BLaER1 treated with 17β-estradiol and CSF1 and Interleukin-3, amounts not matched to agents 10 nM and 100 nM (cell line): Measurements from ENCODE around the gene DTX3.
"Not testable (repeated sequence)": the region's sequence is repeated elsewhere in the genome, so short reads cannot be mapped to it uniquely, and the experiment has no call there.

Experiments used
- H3K27ac ChIP-seq, 11 experiments: shearing (Covaris generic); formaldehyde crosslinking; 2 replicates each; pipeline ENCODE4 v1.8.1; 2022
- H3K27me3 ChIP-seq, 11 experiments: shearing (Covaris generic); formaldehyde crosslinking; 2 replicates each; pipeline ENCODE4 v1.8.1; 2022
- H3K36me3 ChIP-seq, 11 experiments: shearing (Covaris generic); formaldehyde crosslinking; 2 replicates each; pipeline ENCODE4 v1.8.1; 2022
- H3K4me1 ChIP-seq, 10 experiments: shearing (Covaris generic); formaldehyde crosslinking; 2 replicates each; pipeline ENCODE4 v1.8.1; 2022
- H3K4me2 ChIP-seq, 11 experiments: shearing (Covaris generic); formaldehyde crosslinking; 2 replicates each; pipeline ENCODE4 v1.8.1; 2022
- H3K4me3 ChIP-seq, 10 experiments: shearing (Covaris generic); formaldehyde crosslinking; 2 replicates each; pipeline ENCODE4 v1.8.1; 2022
- H3K9ac ChIP-seq, 11 experiments: shearing (Covaris generic); formaldehyde crosslinking; 2 replicates each; pipeline ENCODE4 v1.8.1; 2022
- H3K9me3 ChIP-seq, 11 experiments: shearing (Covaris generic); formaldehyde crosslinking; replicated peaks in 1 of 11; 2 replicates each; pipeline ENCODE4 v1.8.1; 2022
- H4K20me1 ChIP-seq, 11 experiments: shearing (Covaris generic); formaldehyde crosslinking; 2 replicates each; pipeline ENCODE4 v1.8.1; 2022
- Cebpa-rat ChIP-seq, 11 experiments: shearing (Covaris generic); IDR thresholded peaks; 2 replicates each; pipeline ENCODE4 v1.8.1; 2022

The DTX3 gene

DNA sequence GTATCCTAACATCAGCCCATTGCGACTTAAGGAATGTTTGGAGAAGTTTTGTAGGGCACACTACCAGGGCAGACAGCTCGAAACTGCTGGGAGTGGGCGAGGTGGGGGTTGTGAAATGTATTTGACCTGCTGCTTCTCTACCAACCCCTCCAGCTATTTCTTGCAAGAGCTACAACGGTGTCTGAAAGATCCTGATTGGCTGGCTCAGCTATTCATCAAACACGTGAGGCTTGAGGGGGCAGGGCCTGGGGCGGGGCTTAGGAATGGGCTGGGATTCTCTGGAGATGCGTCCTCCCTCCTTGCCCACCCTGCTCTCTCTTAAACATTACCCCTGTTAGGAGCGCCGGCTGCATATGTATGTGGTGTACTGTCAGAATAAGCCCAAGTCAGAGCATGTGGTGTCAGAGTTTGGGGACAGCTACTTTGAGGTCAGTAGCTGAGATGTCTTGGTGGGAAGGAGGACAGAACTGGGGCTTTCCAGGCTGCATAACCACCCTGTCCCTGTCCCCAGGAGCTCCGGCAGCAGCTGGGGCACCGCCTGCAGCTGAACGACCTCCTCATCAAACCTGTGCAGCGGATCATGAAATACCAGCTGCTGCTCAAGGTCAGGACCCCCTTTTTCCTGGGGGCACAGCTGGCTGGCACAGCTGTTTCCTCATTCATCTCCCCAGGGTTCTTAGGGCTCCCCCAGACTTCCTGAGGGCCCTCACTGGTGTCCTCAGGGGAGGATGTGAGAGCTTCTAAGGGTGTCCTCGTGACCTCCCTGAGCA is 9.7 kb downstream of the DTX3 start:
- Histone ChIP-seq H3K4me1 (peaks cover 23 to 67% (median 61%) of the 10 kb centered on the region in 10 experiments), H4K20me1 (peaks cover 0 to 4% (median 0%) of the 10 kb centered on the region in 11 experiments; a peak in 1 of 22 replicates), H3K4me3 (peak overlapping the region in 7 of 10 experiments; percentile 20 to 51 (median 34); a peak in 12 of 20 replicates), H3K27me3 (peaks cover 32 to 46% (median 37%) of the 10 kb centered on the region in 11 experiments), H3K9me3 (peaks cover 0 to 7% (median 0%) of the 10 kb centered on the region in 11 experiments; a peak in 2 of 22 replicates), H3K27ac (peak overlapping the region in 8 of 11 experiments; percentile 45 to 90 (median 76); a peak in 16 of 22 replicates), H3K36me3 (0 out of 22 replicates have a peak, but pooled peaks cover 0 to 4% (median 0%) of the 10 kb centered on the region in 11 experiments), H3K4me2 (peak overlapping the region; percentile 59 to 99 (median 85)), H3K9ac (peak overlapping the region in 7 of 11 experiments; percentile 7 to 76 (median 68); a peak in 10 of 22 replicates)
- 0 out of 22 replicates have a peak, but pooled peaks of 1 of the 11 experiments have one; percentile 12 for TF ChIP-seq Cebpa-rat (IDR thresholded peaks at IDR 0.05)

DNA sequence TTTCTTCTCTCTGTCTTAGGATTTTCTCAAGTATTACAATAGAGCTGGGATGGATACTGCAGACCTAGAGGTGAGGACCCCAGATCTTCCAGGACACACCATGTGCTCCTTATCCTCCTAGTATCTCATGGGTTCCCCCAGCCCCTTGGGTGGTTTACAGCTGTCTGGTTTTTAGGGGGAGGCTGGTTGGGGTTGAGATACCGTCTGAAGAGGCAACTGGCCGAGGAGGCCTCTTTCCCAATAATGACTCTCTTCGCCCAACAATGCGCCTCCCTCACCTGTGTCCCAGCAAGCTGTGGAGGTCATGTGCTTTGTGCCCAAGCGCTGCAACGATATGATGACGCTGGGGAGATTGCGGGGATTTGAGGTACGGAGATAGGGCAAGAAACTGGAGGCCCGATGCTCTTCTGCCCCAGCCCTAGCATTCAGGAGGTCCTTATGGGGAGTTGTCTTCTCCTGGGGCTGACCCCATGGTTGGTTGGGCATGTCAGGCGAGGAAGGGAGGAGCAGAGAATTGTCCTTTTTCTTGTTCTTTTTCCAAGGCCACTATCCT is 10.4 kb downstream of the DTX3 start:
- Histone ChIP-seq H3K4me1 (peaks cover 23 to 67% (median 61%) of the 10 kb centered on the region in 10 experiments), H4K20me1 (peaks cover 0 to 10% (median 1%) of the 10 kb centered on the region in 11 experiments; a peak in 9 of 22 replicates), H3K4me3 (peak overlapping the region in 7 of 10 experiments; percentile 9 to 51 (median 23); a peak in 8 of 20 replicates), H3K27ac (peak overlapping the region in 8 of 11 experiments; percentile 45 to 90 (median 76); a peak in 17 of 22 replicates), H3K9me3 (peaks cover 0 to 7% (median 0%) of the 10 kb centered on the region in 11 experiments; a peak in 2 of 22 replicates), H3K9ac (peak overlapping the region in 7 of 11 experiments; percentile 7 to 76 (median 68); a peak in 10 of 22 replicates), H3K36me3 (0 out of 22 replicates have a peak, but pooled peaks cover 0 to 4% (median 0%) of the 10 kb centered on the region in 11 experiments), H3K27me3 (peaks cover 38 to 49% (median 41%) of the 10 kb centered on the region in 11 experiments), H3K4me2 (peak overlapping the region; percentile 59 to 99 (median 85))
- TF ChIP-seq Cebpa-rat (IDR thresholded peaks at IDR 0.05): no peak; a peak in 1 of 22 replicates

GRCh38 chr12:57615637-57616036 is 11.0 kb downstream of the DTX3 start:
- Histone ChIP-seq H4K20me1 (peaks cover 0 to 16% (median 7%) of the 10 kb centered on the region in 11 experiments; a peak in 12 of 22 replicates), H3K27me3 (peaks cover 38 to 49% (median 41%) of the 10 kb centered on the region in 11 experiments), H3K36me3 (0 out of 22 replicates have a peak, but pooled peaks cover 0 to 4% (median 0%) of the 10 kb centered on the region in 11 experiments), H3K4me2 (peak overlapping the region; percentile 4 to 99 (median 85); a peak in 20 of 22 replicates), H3K4me1 (peaks cover 23 to 67% (median 57%) of the 10 kb centered on the region in 10 experiments), H3K27ac (peak overlapping the region in 8 of 11 experiments; percentile 45 to 90 (median 76); a peak in 12 of 22 replicates), H3K9me3 (peaks cover 0 to 7% (median 0%) of the 10 kb centered on the region in 11 experiments; a peak in 2 of 22 replicates), H3K4me3 (peak overlapping the region in 3 of 10 experiments; percentile 19 to 51 (median 46); a peak in 2 of 20 replicates), H3K9ac (peak overlapping the region in 4 of 11 experiments; percentile 68 to 76 (median 74); a peak in 8 of 22 replicates)
- TF ChIP-seq Cebpa-rat (IDR thresholded peaks at IDR 0.05): no peak

GRCh38 chr12:57616383-57617101 is 11.9 kb downstream of the DTX3 start:
- peak overlapping the region in 4 of 11 experiments; percentile 85 to 90 (median 86); a peak in 7 of 22 replicates for H3K27ac ChIP-seq
- H4K20me1 ChIP-seq: peaks cover 0 to 25% (median 16%) of the 10 kb centered on the region in 11 experiments; a peak in 13 of 22 replicates
- H3K4me1 ChIP-seq: peaks cover 28 to 68% (median 62%) of the 10 kb centered on the region in 10 experiments
- H3K9ac ChIP-seq: no peak overlapping the region
- no peak overlapping the region for H3K4me3 ChIP-seq
- H3K27me3 ChIP-seq: peaks cover 41 to 51% (median 44%) of the 10 kb centered on the region in 11 experiments
- no peak for TF ChIP-seq Cebpa-rat (IDR thresholded peaks at IDR 0.05)
- H3K9me3 ChIP-seq: peaks cover 0 to 7% (median 0%) of the 10 kb centered on the region in 11 experiments; a peak in 2 of 22 replicates
- H3K36me3 ChIP-seq: 0 out of 22 replicates have a peak, but pooled peaks cover 0 to 4% (median 0%) of the 10 kb centered on the region in 11 experiments
- peak overlapping the region in 9 of 11 experiments; percentile 78 to 99 (median 95); a peak in 18 of 22 replicates for H3K4me2 ChIP-seq

DNA sequence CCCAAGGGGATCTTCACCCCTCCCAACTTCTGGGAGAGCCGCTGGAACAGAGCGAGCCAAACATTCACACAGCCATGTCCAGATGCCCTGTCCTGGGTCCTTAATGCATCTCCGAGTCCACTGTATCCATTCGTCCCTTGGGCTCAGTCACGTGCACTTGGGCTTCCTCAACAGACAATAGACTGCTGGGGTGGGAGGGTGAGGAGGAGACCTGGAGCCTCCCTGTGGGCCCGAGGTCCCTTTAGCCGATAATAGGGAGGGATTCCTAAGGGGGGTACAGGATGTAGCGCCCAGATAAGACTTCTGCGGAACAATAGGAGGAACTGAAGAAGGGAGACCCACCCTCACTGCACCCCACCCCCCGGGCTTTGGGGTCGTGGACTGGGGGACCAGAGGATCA is 13.3 kb downstream of the DTX3 start:
- peaks cover 30 to 58% (median 53%) of the 10 kb centered on the region in 10 experiments for H3K4me1 ChIP-seq

GRCh38 chr12:57618431-57618830 is 13.8 kb downstream of the DTX3 start:
- H3K9me3 ChIP-seq, H3K4me3 ChIP-seq, H3K9ac ChIP-seq, H3K27ac ChIP-seq, H3K36me3 ChIP-seq: not testable (repeated sequence)
- peaks cover 29 to 53% (median 48%) of the 10 kb centered on the region in 10 experiments for H3K4me1 ChIP-seq
- H3K27me3 ChIP-seq: peaks cover 60 to 68% (median 63%) of the 10 kb centered on the region in 11 experiments
- peaks cover 0 to 34% (median 17%) of the 10 kb centered on the region in 11 experiments; a peak in 13 of 22 replicates for H4K20me1 ChIP-seq
- H3K4me2 ChIP-seq: peak overlapping the region in 2 of 11 experiments; percentile 5 to 28; a peak in 2 of 22 replicates

More for the DNA sequence above, 13.3 kb downstream of the DTX3 start:
- no peak for TF ChIP-seq Cebpa-rat (IDR thresholded peaks at IDR 0.05)
- Histone ChIP-seq H3K27ac (no peak overlapping the region), H3K36me3 (0 out of 22 replicates have a peak, but pooled peaks cover 0 to 4% (median 0%) of the 10 kb centered on the region in 11 experiments), H3K9ac (no peak overlapping the region), H3K9me3 (peaks cover 0 to 7% (median 0%) of the 10 kb centered on the region in 11 experiments; a peak in 2 of 22 replicates), H3K4me3 (no peak overlapping the region), H3K27me3 (peaks cover 55 to 63% (median 58%) of the 10 kb centered on the region in 11 experiments), H3K4me2 (peak overlapping the region in 3 of 11 experiments; percentile 15 to 28 (median 18); a peak in 3 of 22 replicates), H4K20me1 (peaks cover 0 to 34% (median 17%) of the 10 kb centered on the region in 11 experiments; a peak in 13 of 22 replicates)

GRCh38 chr12:57618966-57619433 is 14.4 kb downstream of the DTX3 start:
- Histone ChIP-seq H3K27ac (no peak overlapping the region), H3K9me3 (peaks cover 0 to 7% (median 0%) of the 10 kb centered on the region in 11 experiments; a peak in 2 of 22 replicates), H3K4me3 (no peak overlapping the region), H3K9ac (no peak overlapping the region), H3K27me3 (peaks cover 65 to 74% (median 69%) of the 10 kb centered on the region in 11 experiments), H3K4me2 (peak overlapping the region in 1 of 11 experiments; percentile 28; a peak in 1 of 22 replicates), H4K20me1 (peaks cover 0 to 34% (median 17%) of the 10 kb centered on the region in 11 experiments; a peak in 13 of 22 replicates), H3K4me1 (peaks cover 29 to 48% (median 43%) of the 10 kb centered on the region in 10 experiments), H3K36me3 (0 out of 22 replicates have a peak, but pooled peaks cover 0 to 4% (median 0%) of the 10 kb centered on the region in 11 experiments)
- no peak for TF ChIP-seq Cebpa-rat (IDR thresholded peaks at IDR 0.05)
